GM18517 (cell line): ENCODE data around the gene GSE1.

Experiments
- ATAC-seq: cut with Tn5 transposase; IDR thresholded peaks from one replicate; pipeline ENCODE4 v1.9.1; 2021; ENCODE audit warnings: mild to moderate bottlenecking, moderate library complexity; ENCODE audit not compliant: unreplicated experiment

GSE1 gene

DNA sequence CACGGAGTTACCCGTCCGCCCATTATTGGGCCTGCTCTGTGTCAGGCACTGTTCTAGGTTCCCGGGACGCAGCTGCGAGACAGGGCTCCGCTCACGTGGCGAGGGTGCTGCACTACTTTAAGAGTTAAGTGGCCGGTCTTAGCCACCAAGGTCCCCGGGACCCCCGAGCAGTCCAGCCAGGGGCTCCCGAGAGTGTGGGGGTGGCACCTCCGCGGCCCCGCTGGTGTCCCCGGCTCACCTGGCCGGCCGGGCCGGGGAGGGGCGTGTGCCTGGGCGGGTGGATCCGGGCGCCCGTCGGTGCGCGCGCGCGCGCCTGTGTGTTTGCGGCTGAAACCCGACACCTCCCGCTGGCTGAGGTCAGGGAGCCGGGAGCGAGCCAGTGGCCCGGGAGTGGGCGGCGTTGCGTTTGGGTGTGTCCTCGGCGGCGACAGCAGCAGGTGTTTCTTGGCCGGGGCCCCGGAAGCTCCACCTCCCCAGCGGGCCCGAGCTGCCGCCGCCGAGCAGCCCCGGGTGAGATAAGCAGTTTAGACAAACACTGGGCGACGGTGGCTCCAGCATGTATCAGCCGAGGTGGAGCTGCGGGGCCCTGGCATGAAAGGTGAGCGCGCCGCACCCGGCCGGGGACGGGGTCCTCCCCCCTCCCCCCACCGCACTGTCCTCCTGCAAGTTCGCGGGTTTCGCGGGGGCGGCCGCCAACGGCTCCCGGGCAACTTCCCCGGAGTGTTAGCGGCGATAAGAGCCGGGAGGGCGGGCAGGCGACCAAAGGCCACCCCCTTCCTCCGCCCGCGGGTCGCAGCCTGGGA is at the start of gene GSE1:
Gene GSE1 (plus strand): TSS at position 522 of the 803 bp plus-strand sequence. CDS start 70 bp downstream, at position 592.
- ATAC-seq = peak; percentile 50

DNA sequence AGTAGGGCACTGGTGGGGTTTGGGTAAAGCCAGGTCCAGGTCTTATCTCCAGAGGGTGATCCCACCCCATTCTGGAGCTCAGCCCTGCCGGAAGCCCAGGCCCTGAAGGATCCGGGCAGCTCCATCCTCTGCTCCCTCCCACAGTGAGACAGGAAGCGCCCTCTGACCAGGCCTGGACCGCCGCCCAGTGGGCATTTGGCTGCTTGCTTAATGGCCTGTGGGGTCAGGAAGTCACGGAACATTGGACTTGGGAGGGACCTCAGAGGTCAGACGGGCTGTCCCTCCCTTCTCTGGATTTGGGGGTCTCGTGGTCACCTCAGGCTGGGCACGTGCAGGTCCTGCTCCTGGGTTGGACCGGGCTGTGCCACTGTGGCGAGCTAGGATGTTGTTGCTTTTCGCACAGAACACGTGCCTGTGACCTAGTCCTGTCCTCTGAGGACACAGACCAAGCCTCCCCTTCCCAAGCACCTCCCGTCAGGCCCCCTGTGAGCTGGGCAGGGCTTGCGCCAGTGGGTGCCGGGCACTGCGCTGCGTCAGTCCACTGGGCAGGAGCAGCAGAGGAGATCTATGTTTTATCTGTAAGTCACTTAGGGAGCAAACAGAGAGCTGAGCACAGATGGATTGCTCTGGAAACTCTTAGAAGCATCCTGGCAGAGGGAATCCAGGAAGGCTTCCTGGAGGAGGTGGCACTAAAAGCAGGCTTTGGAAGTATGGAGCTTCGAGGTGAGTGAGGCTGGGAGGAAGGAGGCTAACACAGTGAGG is 49.4 kb upstream of the GSE1 start:
- ATAC-seq = no peak

DNA sequence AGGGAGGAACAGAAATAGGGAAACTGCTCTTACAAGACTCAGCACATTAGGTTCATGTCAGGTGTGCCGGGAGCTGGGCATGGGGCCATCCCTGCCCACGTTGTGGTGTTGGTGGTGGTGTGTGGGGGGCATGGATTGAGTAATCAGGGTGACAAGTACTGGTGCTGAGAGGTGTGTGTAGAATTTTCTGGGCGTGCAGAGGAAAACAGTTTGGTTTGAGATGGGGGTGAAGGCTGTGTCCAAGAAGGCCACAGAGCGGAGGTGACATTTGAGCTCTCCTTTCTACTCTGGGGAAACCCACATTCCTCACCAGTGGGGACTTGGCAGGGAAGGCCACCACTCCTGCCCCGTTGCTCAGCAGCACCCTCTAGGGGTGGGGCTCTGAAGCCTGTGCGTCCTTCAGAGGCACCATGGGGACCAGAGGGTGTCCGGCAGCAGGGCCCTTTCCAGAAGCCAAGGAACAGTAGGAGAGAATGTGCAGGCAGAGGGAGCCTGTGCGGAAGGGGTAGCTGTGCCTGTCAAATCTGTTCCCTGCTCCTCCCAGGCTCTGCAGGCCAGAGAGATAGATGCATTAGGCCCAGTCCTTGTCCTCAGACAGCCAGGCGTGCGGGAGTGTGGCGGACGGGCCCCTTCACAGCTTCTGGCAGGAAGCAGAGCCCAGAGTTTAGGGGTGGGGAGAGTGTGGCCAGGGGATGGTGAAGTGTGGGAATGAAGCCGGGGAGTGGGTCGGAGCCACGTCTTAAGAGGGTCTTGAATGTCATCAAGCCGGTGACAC is 48.7 kb upstream of the GSE1 start:
- no peak for ATAC-seq

DNA sequence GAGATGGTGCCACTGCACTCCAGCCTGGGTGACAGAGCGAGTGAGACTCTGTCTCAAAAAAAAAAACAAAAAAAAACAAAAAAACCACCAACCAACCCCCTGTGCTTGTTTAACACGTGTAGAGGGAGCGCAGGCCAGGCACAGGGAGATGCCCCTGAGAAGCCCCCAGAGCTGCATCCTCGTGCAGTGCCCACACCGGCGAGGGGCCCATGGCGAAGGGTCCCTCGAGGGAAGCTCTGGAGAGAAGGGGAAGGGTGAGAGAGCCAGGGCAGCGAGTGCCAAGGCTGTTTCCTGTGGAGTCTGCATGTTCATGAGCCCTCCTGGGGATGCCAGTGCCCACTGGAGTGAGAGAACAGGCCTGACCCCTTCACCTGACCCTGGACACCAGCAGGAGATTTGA is 47.8 kb upstream of the GSE1 start:
- no peak for ATAC-seq

DNA sequence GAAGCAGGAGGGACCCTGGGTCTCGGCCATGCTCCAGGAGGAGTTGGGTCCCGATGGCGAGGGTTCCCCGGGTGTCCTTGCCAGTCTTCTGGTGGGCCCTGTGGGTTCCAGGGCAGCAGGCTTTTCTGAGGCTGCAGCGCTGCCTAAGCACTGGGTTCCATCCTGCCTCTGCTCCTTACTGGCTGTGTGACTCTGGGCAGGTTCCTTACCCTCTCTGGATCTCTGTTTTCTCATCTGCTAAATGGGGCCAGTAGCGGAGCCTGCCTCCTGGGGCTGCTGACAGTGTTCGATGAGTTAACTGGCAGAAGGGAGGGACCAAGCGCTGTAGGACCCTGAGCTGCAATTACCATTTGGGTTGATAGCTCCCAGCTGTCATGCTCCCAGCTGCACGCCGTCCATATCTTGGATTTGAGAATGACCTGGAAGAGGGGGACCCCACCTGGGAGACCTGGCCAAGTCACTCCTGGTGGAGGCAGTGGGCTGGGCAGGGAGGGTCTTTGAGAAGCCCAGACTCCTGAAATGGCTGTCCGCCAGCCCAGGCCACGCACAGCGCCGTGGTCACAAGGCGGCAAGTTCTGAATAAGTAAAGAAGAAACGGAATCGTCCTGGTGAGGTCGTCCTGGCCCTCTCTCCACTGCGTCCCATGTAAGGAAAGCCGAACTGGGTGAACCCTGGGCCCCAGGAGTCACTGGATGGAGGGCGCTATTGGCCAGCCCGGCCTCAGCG is 47.2 kb upstream of the GSE1 start:
- ATAC-seq = no peak

DNA sequence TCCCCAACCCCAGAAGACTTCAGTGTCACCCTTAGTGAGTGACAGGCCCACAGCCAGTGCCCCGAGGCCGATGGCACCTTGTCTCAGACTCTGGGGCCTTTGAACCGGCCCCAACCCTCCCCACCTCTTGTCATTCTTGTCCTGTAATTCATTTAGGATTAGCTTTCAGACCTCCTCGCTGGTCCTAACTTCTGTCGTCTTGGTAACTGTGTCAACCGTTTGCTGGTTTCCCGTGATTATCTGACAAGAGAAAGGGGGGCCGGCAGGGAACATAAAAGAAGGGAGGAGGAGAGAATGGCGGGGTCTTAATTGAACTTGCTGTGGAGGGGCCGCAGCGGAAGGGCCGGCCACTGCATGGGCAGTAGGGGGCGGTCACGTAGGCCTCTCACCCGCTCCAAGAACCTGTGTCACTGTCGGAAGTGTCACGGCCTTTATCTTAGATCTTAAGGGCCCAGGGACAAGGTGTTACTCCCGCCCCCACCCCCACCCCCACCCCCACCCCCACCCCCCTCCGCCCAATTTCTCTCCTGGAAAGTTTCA is 46.5 kb upstream of the GSE1 start:
- ATAC-seq = no peak

DNA sequence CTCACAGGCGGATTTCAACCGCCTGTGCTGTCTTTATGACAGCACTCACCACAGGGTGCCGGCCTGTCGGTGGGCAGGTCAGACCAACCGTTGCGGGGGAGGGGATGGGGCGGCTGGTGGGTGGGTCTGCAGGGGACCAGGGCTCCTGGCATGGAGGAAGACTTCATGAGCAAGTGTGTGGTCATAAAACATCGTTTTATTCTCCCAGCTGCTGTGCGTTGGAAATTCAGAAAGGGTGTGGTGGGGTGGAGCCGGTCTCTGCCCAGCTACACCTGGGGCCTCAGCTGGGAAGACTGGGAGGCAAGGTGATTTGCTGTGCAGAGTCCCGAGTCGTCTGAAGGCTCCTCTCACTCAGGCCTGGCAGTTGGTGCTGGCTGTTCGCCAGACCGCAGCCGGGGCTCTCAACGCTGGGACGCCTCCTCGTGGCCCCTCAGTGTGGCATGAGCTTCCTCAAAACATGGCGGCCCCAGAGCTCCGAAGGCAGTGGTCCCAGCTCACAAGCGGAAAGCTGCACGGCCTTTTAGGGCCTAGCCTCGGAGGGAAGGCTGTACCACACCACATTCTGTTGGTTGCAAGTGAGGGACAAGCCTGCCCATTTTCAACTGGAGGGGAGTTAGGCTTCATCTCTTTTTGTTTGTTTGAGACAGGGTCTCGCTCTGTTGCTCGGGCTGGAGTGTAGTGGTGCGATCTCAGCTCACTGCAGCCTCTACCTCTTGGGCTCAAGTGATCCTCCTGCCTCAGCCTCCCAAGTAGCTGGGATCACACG is 45.8 kb upstream of the GSE1 start:
- no peak for ATAC-seq

DNA sequence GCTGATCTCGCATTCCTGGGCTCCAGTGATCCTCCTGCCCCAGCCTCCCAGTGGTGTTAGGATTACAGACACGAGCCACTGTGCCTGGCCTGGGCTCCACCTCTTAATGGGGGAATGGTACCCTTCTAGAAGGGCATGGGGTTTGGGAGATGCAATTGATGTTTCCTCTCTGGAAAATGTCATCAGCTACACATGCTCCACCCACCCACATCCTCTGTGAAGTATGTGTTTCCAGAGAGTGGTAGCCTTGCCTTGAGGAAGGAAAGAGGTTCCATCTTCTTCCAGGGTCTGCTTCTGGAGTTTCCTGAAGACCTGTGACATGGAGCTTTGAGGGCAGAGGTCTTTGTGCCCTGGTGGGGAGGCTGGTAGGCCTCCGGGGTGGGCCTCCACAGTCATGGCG is 45.2 kb upstream of the GSE1 start:
- ATAC-seq = no peak

DNA sequence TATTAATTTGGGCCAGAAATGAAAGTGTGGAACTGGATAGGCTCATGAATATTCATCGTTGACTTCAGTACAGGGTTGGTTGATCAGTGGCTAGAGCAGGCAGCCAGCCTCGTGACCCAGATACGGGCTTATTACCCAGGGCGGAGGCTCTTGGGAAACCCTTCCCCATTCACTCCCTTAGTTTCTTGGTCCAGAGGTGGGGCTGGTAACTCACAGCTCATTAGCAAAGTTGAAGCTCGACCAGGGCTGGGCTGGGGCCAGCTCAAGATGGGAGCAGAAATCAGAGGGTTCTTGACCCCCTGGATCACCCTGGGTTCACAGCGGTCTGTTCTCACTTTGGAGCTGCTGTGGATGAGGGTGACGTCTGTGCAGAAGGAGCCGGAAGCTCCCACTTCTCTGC is 44.6 kb upstream of the GSE1 start:
- ATAC-seq = no peak

DNA sequence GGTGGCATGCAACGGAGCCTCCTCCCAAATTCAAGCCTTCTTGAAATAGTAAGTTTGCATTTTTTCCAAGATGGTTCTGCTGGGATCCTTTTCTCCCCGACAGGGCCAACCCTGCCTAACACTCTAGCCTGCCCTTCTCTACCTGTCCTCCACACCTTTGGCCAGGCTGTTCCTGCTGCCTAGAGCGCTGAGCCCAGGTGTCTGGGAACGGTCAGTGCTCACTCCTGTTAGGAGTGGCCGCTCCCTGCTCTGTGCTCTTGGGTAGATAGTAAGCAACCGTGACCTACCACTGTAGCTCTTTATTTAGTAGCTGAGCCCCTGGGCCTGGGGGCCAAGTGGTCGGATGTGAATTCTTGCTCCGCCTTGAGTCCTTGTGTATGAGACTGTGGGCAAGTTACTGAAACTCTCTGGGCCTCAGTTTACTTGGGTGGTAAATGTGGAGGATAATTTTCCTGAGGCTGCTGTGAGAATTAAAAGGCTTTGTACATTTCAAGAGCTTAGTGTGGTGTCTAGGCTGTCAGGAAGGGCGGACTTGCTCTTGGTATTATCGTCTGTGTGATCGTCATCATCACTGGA is 44.0 kb upstream of the GSE1 start:
- ATAC-seq = no peak

DNA sequence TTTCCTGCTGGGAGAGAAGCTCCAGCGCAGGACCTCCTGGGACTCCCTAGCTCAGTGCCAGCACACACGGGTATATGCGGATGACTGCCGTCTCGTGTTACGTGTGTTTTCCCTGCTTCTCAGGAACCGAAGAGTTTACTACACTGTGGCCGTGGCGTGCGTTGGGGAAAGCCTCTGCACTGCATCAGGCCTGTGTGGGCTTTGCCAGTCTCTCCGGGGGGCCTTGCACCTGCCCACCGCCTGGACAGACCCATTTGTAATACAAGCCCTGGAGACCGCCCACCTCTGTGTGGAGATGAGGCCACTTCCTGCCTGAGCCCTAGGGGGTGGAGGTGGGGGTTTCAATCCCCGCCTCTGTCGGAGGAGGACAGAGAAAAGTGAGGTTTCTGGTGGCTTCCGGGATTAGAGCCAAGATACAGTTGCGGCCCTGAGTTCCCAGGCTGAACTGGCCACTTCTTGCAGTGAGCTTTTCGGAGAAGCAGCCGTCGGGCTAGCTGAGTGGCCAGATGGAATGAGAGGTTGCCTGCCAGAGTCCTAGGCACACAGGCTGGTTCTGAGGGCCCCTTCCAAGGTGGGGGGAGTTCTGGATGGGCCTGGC is 43.4 kb upstream of the GSE1 start:
- peak; percentile 56 for ATAC-seq

DNA sequence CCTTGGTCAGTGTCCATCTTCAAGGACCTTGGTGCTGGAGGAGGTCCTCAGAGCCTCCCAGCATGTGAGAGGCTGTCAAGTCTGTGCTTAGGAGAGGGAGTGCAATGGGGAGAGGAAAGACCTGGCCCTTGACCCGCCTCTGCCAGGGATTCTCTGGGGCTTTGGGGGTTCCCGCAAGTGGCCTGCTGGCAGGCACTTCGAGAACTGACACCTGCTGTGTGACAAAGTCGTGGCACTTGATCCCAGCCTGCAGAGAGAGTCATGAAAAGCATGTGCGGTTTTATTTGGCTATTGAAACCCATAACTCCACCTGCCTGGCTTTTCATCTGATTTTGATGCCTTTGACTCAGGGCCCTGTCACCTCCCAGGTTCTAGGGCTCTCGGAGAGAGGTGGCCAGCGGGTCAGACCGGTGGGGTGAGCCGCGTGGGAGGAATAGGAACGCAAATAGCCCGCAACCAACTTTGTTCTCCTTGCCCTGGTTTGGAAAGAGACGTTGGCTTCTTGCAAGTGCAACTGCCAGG is 42.8 kb upstream of the GSE1 start:
- peak; percentile 20 for ATAC-seq

DNA sequence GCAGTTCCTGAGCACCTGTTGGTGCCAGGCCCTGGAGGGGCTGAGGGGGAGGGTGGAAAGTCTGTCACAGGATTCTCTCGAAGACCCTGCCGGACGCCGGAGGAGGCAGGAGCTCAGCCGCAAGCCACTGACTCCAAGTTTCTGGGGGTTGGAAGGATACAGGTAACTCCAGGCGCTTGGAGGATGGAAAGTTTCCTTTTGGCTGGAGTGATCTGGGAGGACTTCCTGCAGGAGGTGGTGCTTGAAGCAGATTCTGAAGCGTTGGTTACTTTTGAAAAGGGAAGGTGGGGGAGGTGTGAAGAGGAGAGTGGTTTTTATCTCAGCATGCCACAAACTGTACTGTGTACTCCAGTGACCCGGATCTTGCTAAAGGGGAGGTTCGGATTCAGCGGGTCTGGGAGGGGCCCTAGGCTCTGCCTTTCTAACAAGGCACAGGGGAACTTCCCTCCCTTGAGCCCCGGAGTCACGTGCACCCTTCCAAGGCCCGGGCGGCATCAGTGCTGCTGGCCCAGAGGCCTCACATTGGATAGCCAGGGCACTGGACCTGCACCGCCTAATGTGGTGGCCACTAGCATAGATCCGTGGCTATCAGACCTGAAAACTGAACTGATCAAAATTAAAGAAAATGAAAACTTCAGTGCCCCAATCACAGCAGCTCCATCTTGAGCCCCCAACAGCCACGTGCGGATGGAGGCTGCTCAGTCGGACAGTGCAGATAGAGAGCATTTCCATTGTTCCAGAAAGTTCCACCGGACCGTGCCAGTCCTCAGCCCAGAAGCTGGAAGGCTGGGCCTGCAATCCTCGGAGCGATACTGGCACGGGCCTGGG is 42.2 kb upstream of the GSE1 start:
- ATAC-seq = peak; percentile 45

DNA sequence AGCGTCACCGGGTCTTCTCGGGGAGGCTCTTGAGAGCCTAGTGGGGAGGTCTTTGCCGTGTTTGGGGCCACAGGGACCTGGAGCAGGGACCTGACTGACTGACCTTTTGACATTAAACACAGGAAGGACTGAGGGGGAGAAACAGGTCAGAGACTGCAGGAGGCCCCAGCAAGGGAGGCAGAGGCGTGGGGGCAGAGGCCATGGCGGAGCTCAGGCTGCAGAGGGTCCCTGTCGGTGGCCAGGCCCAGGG is 41.6 kb upstream of the GSE1 start:
- peak; percentile 14 for ATAC-seq

DNA sequence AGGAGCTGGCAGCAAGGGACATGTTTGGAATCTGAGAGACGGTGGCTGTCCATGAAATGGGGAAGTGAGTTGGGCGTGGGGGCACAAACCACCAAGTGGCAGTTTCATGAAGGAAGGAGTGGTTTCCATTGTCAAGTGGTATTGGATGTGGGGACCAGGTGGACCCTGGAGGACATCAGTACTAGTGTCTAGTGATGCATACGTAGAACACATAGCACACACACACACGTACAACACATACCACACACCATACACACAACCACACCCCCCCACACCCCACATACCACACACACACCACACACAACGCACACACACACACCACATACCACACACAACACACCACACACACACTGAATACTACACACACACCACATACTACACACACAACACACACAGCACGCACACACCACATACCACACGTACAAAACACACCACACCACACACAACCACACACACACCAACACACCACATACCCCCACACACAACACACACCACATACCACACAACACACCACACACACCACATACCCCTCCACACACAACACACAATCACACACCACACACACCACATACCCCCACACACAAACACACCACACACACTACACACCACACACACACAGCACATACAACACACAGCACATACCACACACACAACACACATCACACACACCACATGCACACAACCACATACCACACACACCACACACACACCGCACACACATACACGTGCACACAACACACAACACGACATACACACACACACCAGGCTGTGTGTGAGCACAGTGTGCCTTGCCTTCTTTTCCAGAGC is 41.1 kb upstream of the GSE1 start:
- ATAC-seq = peak; percentile 14

DNA sequence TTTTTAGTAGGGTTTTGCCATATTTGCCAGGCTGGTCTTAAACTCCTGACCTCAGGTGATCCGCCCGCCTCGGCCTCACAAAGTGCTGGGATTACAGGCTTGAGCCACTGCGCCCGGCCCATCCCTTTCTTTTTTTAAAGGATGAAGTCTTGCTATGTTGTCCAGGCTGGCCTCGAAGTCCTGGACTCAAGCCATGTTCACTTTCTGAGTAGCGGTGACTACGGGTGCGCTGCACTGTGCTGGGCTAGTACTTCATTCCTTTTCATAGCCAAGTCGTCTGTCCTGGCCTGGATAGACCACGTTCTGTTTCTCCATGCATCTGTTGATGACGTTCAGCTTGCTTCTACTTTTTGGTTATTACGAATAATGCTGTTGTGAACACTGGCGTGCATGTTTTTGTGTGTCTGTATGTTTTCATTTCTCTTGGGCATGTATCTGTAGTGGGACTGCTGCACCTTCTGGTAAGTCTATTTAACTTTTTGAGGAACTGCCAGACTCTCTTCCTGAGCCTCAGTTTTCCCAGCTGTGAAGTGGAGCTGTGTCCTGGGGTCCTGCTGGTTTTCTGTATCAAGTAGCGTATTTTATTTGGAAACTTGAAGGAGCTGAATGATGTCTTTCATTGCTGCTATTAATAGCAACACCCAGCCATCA is 40.0 kb upstream of the GSE1 start:
- ATAC-seq = no peak
